Esophagus (tissue), 2 donors: ENCODE measurements around the gene USP5. TPM values are rescaled to one million over a fixed set of nuclear protein-coding genes. Genes with fewer than 3 reads are reported as not detected.
"Not testable (repeated sequence)": the region's sequence is repeated elsewhere in the genome, so short reads cannot be mapped to it uniquely, and the experiment has no call there.

Experiments
- H3K27ac ChIP-seq, 2 donors: one replicate each; pipeline ENCODE4 v1.5.1; 2013; ENCODE audit warnings: low read depth in 2 of 2, mild to moderate bottlenecking in 2 of 2, inconsistent platforms in 1 of 2, low read length in 1 of 2, moderate library complexity in 1 of 2
- H3K27me3 ChIP-seq, 2 donors: one replicate each; pipeline ENCODE4 v1.6.1; 2013; ENCODE audit warnings: low read length in 2 of 2, control low read depth in 1 of 2, mild to moderate bottlenecking in 1 of 2; ENCODE audit not compliant: insufficient read depth in 2 of 2, control insufficient read depth in 1 of 2
- H3K36me3 ChIP-seq, 2 donors: one replicate each; pipeline ENCODE4 v1.6.1; 2013; ENCODE audit warnings: low read length in 1 of 2; ENCODE audit not compliant: control insufficient read depth in 2 of 2, insufficient read depth in 2 of 2
- H3K4me1 ChIP-seq, 2 donors: one replicate each; pipeline ENCODE4 v1.6.1; 2013; ENCODE audit warnings: low read length in 1 of 2; ENCODE audit not compliant: control insufficient read depth in 2 of 2, insufficient read depth in 2 of 2
- H3K4me3 ChIP-seq, 2 donors: one replicate each; pipeline ENCODE4 v1.5.1; 2013; ENCODE audit warnings: low read length in 2 of 2, mild to moderate bottlenecking in 2 of 2, low read depth in 1 of 2, moderate library complexity in 1 of 2
- H3K9me3 ChIP-seq, 2 donors: one replicate each; pipeline ENCODE4 v1.6.1; 2013; ENCODE audit warnings: mild to moderate bottlenecking in 2 of 2, low read depth in 1 of 2, low read length in 1 of 2, moderate library complexity in 1 of 2; ENCODE audit not compliant: control insufficient read depth in 2 of 2, insufficient read depth in 1 of 2
- WGBS, 2 donors: extraction: QIAGEN DNeasy Blood & Tissue Kit; methylation state at CpG; one replicate each; pipeline ENCODE4 v1.1.7; 2013; 5-methylcytosine and 5-hydroxymethylcytosine counted together
- polyA plus RNA-seq, 2 donors: library from polyadenylated mRNA; stranded (reverse); fragments of 200-250 nt; gene quantifications; one replicate each; pipeline ENCODE4 v1.2.3, GENCODE V29; 2013
- donor health status: healthy with polysubstance abuse.
- donor health status: Bipolar disorder and iron deficiency.

The USP5 gene
- polyA plus RNA-seq, 2 donors = 21.4 to 40.7 TPM

GRCh38 chr12:6879824-6880223, 27.9 kb downstream of the USP5 start:
- not testable (repeated sequence) for H3K36me3 ChIP-seq, H3K4me1 ChIP-seq, H3K9me3 ChIP-seq, H3K27me3 ChIP-seq, H3K27ac ChIP-seq, H3K4me3 ChIP-seq
- 92 to 93% methylated on average over 11 of the region's 11 CpGs for WGBS, 2 donors

- Histone ChIP-seq H3K9me3 (no peaks in the 10 kb centered on the region), H3K36me3 (peaks cover 0 to 4% of the 10 kb centered on the region in 2 donors), H3K4me1 (no peaks in the 10 kb centered on the region), H3K27me3 (no peaks in the 10 kb centered on the region), H3K27ac (no peak overlapping the region), H3K4me3 (no peak overlapping the region)
- 96 to 97% methylated on average over 5 of the region's 5 CpGs for WGBS, 2 donors
These were observed 31.3 kb downstream of the USP5 start for GRCh38 chr12:6883252-6883651.

GRCh38 chr12:6883683-6884082, 31.7 kb downstream of the USP5 start:
- no peaks in the 10 kb centered on the region for H3K9me3 ChIP-seq
- H3K36me3 ChIP-seq = peaks cover 0 to 4% of the 10 kb centered on the region in 2 donors
- 90 to 94% methylated on average over 11 of the region's 11 CpGs for WGBS, 2 donors
- H3K4me1 ChIP-seq = no peaks in the 10 kb centered on the region
- H3K27me3 ChIP-seq = no peaks in the 10 kb centered on the region
- H3K27ac ChIP-seq = no peak overlapping the region
- H3K4me3 ChIP-seq = no peak overlapping the region

- no peaks in the 10 kb centered on the region for H3K27me3 ChIP-seq
- H3K4me1 ChIP-seq = no peaks in the 10 kb centered on the region
- 86 to 87% methylated on average over 22 of the region's 22 CpGs for WGBS, 2 donors
- no peaks in the 10 kb centered on the region for H3K9me3 ChIP-seq
- no peak overlapping the region for H3K4me3 ChIP-seq
- H3K36me3 ChIP-seq = peaks cover 0 to 4% of the 10 kb centered on the region in 2 donors
- no peak overlapping the region for H3K27ac ChIP-seq
These were observed 32.6 kb downstream of the USP5 start for GRCh38 chr12:6884539-6884938.

GRCh38 chr12:6886206-6886999, 34.5 kb downstream of the USP5 start:
- not testable (repeated sequence) for H3K27me3 ChIP-seq, H3K4me3 ChIP-seq, H3K27ac ChIP-seq, H3K9me3 ChIP-seq, H3K36me3 ChIP-seq, H3K4me1 ChIP-seq
- WGBS, 2 donors = 63 to 73% methylated on average over 11 to 12 of the region's 15 CpGs

- Histone ChIP-seq H3K4me1 (peaks cover 0 to 2% of the 10 kb centered on the region in 2 donors), H3K36me3 (peaks cover 0 to 4% of the 10 kb centered on the region in 2 donors), H3K27me3 (no peaks in the 10 kb centered on the region), H3K4me3 (no peak overlapping the region), H3K9me3 (no peaks in the 10 kb centered on the region), H3K27ac (peak overlapping the region in 1 of 2 donors; percentile 28)
- WGBS, 2 donors = 57 to 67% methylated on average over 8 of the region's 8 CpGs
These were observed 35.5 kb downstream of the USP5 start for GRCh38 chr12:6887460-6887859.

GRCh38 chr12:6888360-6888759, 36.4 kb downstream of the USP5 start:
- 77 to 88% methylated on average over 2 of the region's 2 CpGs for WGBS, 2 donors
- H3K27ac ChIP-seq = no peak overlapping the region
- no peak overlapping the region for H3K4me3 ChIP-seq
- H3K27me3 ChIP-seq = no peaks in the 10 kb centered on the region
- H3K36me3 ChIP-seq = peaks cover 0 to 4% of the 10 kb centered on the region in 2 donors
- H3K4me1 ChIP-seq = peaks cover 0 to 2% of the 10 kb centered on the region in 2 donors
- no peaks in the 10 kb centered on the region for H3K9me3 ChIP-seq

GRCh38 chr12:6888794-6889193, 36.8 kb downstream of the USP5 start:
- H3K36me3 ChIP-seq, H3K9me3 ChIP-seq, H3K4me1 ChIP-seq, H3K27me3 ChIP-seq, H3K27ac ChIP-seq, H3K4me3 ChIP-seq: not testable (repeated sequence)
- WGBS, 2 donors = 61 to 71% methylated on average over 7 of the region's 7 CpGs

- H3K4me1 ChIP-seq, H3K36me3 ChIP-seq, H3K27me3 ChIP-seq, H3K4me3 ChIP-seq, H3K9me3 ChIP-seq, H3K27ac ChIP-seq: not testable (repeated sequence)
- whole genome bisulfite sequencing, 2 donors = 94 to 97% methylated on average over 21 of the region's 21 CpGs
These were observed 38.0 kb downstream of the USP5 start for GRCh38 chr12:6889775-6890573.
